OCI-LY7 (cell line): Measurements from ENCODE around the gene CRYZL1. TPM values are rescaled to one million over a fixed set of nuclear protein-coding genes. Genes with fewer than 3 reads are reported as not detected.

Experiments
- BruUV-seq: library from RNA; stranded (reverse); fragments of 400-500 nt; replicated peaks from 2 replicates; lab custom pipeline; 2021; lab: Mats Ljungman, UMichigan
- CTCF ChIA-PET: fragments of 300-600 bp; sonication (Branson Sonifier 250); formaldehyde crosslinking; loops from one replicate; lab custom pipeline; 2022; ENCODE audit warnings: antibody characterized with exemption; ENCODE audit not compliant: unreplicated experiment; lab: Charles Lee
- POLR2A ChIA-PET: fragments of 300-600 bp; sonication (Branson Sonifier 250); formaldehyde crosslinking; loops from one replicate; lab custom pipeline; 2022; ENCODE audit warnings: antibody characterized with exemption; lab: Charles Lee
- DNase-seq: peaks from one replicate; pipeline ENCODE4 v3.0.0-alpha.2; 2015; ENCODE audit warnings: low spot score
- H2AFZ ChIP-seq: fragments of 200-600 bp; sonication (generic), shearing (Covaris generic); 2 replicates; pipeline ENCODE4 v1.6.1; 2014; ENCODE audit warnings: mild to moderate bottlenecking, antibody characterized with exemption, low read length, moderate library complexity
- H3K27ac ChIP-seq: fragments of 200-600 bp; sonication (generic); 2 replicates; pipeline ENCODE4 v1.5.1; 2014; ENCODE audit warnings: mixed run types, low read depth, mild to moderate bottlenecking, moderate library complexity, low read length, inconsistent platforms; ENCODE audit not compliant: poor library complexity, severe bottlenecking
- H3K36me3 ChIP-seq: fragments of 200-600 bp; sonication (generic); 2 replicates; pipeline ENCODE4 v1.6.1; 2014; ENCODE audit warnings: mild to moderate bottlenecking, antibody characterized with exemption, low read length, moderate library complexity, mixed read lengths; ENCODE audit not compliant: insufficient read depth
- H3K4me1 ChIP-seq: fragments of 200-600 bp; sonication (generic); 2 replicates; pipeline ENCODE4 v1.5.1; 2014; ENCODE audit warnings: mild to moderate bottlenecking, low read length; ENCODE audit not compliant: insufficient read depth, poor library complexity, severe bottlenecking
- H3K4me2 ChIP-seq: fragments of 200-600 bp; sonication (generic); 2 replicates; pipeline ENCODE4 v1.6.1; 2014; ENCODE audit warnings: mild to moderate bottlenecking, low read length
- H3K4me3 ChIP-seq: fragments of 200-600 bp; sonication (generic); 2 replicates; pipeline ENCODE4 v1.5.1; 2014; ENCODE audit warnings: mild to moderate bottlenecking, low read depth, low read length; ENCODE audit not compliant: poor library complexity, severe bottlenecking
- H3K79me2 ChIP-seq: fragments of 200-600 bp; sonication (generic); 2 replicates; pipeline ENCODE4 v1.6.1; 2016; ENCODE audit warnings: low read depth, mild to moderate bottlenecking, low read length, moderate library complexity, mixed read lengths; ENCODE audit not compliant: insufficient read depth
- H3K9me2 ChIP-seq: fragments of 200-600 bp; sonication (generic); 2 replicates; pipeline ENCODE4 v1.6.1; 2016; ENCODE audit warnings: mild to moderate bottlenecking, low read length, mixed read lengths; ENCODE audit not compliant: insufficient read depth
- H3K9me3 ChIP-seq: fragments of 200-600 bp; sonication (generic); 2 replicates; pipeline ENCODE4 v1.6.1; 2014; ENCODE audit warnings: mild to moderate bottlenecking, mixed run types, low read length, mixed read lengths
- H4K20me1 ChIP-seq: fragments of 200-600 bp; sonication (generic); 2 replicates; pipeline ENCODE4 v1.6.1; 2014; ENCODE audit warnings: mild to moderate bottlenecking, antibody characterized with exemption, low read length, moderate library complexity, mixed read lengths; ENCODE audit not compliant: insufficient read depth
- EZH2phosphoT487 ChIP-seq: fragments of 200-600 bp; sonication (generic); IDR thresholded peaks from 2 replicates; pipeline ENCODE4 v1.6.1; 2018; ENCODE audit warnings: low read depth, borderline replicate concordance, mild to moderate bottlenecking, mixed run types, antibody characterized with exemption, low read length, moderate library complexity, mixed read lengths
- intact Hi-C: fragments of 100-400 bp; cut with micrococcal nuclease; formaldehyde crosslinking; loops from one replicate; pipeline ENCODE4 v1.10.0; 2022; ENCODE audit not compliant: unreplicated experiment
- total RNA-seq, 2 experiments: library from RNA; depleted of rRNA in 1 of 2; stranded (reverse); fragments of >200 nt in 1 of 2; shearing (Covaris generic) in 1 of 2; gene quantifications; 2 replicates each; pipeline ENCODE4 v1.2.3, GENCODE V29; 2014 to 2022
- TF ChIP-seq, protein P1 (sequence below): fragments of 200-600 bp; sonication (generic); conservative IDR thresholded peaks from 2 replicates; pipeline ENCODE4 v1.5.1; 2014; ENCODE audit warnings: mild to moderate bottlenecking, antibody characterized with exemption, low read length, moderate library complexity, mixed read lengths

CRYZL1 gene
- total RNA-seq, 2 experiments from 2014 or later = 26.4 to 37.9 TPM

DNA sequence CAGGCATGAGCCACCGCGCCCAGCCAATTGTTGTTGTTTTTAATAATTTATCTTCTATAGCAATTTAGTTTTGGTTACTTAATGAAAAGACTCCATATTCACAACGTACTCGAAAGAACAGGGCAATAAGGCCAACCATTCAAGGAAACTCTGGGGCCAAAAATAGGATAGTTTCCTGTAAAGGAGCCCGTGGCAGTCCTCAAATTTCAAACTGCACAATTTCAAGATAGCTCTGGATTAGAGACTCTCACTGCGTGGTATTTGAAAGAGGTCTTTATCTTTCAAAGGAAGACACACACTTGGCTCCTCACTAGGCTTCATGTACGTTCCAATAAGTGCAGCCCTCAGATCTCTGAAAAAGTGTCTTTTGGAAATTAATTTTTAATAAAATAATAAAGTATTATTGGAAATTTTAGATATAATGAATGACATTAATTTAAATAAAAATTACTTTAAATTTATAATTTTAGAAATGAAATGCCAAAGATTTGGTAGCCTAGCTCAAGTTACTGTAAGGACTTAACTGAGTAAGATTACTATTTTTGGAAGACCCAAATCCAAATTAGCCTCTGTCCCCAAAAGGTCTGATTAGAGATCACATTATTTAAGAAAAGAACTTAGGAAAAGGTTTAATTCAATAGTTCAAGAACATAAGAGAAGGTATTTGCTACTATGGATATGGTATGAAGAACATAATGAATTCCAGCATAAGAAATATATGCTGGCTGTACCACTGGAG is 30.4 kb downstream of the CRYZL1 start:
- no peaks in the 10 kb centered on the region for H4K20me1 ChIP-seq
- no peaks in the 10 kb centered on the region for H3K79me2 ChIP-seq
- intact Hi-C loops = no loop called here
- no peaks in the 10 kb centered on the region for H3K9me2 ChIP-seq
- TF ChIP-seq EZH2phosphoT487 = no peak
- TF ChIP-seq, protein P1, sequence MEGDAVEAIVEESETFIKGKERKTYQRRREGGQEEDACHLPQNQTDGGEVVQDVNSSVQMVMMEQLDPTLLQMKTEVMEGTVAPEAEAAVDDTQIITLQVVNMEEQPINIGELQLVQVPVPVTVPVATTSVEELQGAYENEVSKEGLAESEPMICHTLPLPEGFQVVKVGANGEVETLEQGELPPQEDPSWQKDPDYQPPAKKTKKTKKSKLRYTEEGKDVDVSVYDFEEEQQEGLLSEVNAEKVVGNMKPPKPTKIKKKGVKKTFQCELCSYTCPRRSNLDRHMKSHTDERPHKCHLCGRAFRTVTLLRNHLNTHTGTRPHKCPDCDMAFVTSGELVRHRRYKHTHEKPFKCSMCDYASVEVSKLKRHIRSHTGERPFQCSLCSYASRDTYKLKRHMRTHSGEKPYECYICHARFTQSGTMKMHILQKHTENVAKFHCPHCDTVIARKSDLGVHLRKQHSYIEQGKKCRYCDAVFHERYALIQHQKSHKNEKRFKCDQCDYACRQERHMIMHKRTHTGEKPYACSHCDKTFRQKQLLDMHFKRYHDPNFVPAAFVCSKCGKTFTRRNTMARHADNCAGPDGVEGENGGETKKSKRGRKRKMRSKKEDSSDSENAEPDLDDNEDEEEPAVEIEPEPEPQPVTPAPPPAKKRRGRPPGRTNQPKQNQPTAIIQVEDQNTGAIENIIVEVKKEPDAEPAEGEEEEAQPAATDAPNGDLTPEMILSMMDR = no peak
- no peak for DNase-seq
- ChIA-PET CTCF (no interaction called here), POLR2A (interaction anchor here (1.0 kb wide), 1 partner anchor 46 kb away, joined by 3 read pairs; no protein-coding TSS in a partner anchor)
- BruUV-seq = no TSS peak
- H3K27ac ChIP-seq = no peak overlapping the region
- H3K4me1 ChIP-seq = no peaks in the 10 kb centered on the region
- H2AFZ ChIP-seq = no peak overlapping the region
- peaks cover 13% of the 10 kb centered on the region; the same call in 1 of the 2 replicates for H3K36me3 ChIP-seq
- H3K4me2 ChIP-seq = no peak overlapping the region
- H3K9me3 ChIP-seq = no peaks in the 10 kb centered on the region
- no peak overlapping the region for H3K4me3 ChIP-seq

DNA sequence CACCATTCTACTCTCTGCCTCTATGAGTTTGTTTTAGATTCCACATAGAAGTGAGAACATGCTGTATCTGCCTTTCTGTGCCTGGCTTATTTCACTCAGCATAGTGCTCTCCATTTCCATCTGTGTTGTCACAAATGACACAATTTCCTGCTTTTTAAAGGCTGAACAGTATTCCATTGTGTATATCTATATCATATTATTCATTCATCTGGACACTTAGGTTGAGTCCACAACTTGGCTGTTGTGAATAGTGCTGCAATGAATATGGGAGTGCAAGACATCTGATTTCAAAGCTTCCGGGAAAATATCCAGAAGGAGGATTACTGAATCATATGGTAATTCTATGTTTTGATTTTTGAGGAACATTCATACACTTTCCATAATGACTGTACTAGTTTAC is 33.0 kb downstream of the CRYZL1 start:
- no peak overlapping the region for H3K4me2 ChIP-seq
- H3K36me3 ChIP-seq = peaks cover 13% of the 10 kb centered on the region; the same call in 1 of the 2 replicates
- CTCF ChIA-PET = no interaction called here
- no TSS peak for BruUV-seq
- no peak overlapping the region for H2AFZ ChIP-seq
- H3K79me2 ChIP-seq = no peaks in the 10 kb centered on the region
- no peak overlapping the region for H3K4me3 ChIP-seq
- no peaks in the 10 kb centered on the region for H4K20me1 ChIP-seq
- no peaks in the 10 kb centered on the region for H3K9me3 ChIP-seq
- no peak for TF ChIP-seq EZH2phosphoT487
- TF ChIP-seq, protein P1 = no peak
- no peaks in the 10 kb centered on the region for H3K9me2 ChIP-seq
- POLR2A ChIA-PET = interaction anchor here (0.7 to 1.5 kb wide), 3 partner anchors 8 to 324 kb away, joined by 4 to 5 read pairs (median 4); no protein-coding TSS in a partner anchor
- no peak for DNase-seq
- no peak overlapping the region for H3K27ac ChIP-seq
- no peaks in the 10 kb centered on the region for H3K4me1 ChIP-seq
- intact Hi-C loops = loop anchor here (10.0 kb wide), 1 partner anchor 164 kb away; no protein-coding TSS in a partner anchor

DNA sequence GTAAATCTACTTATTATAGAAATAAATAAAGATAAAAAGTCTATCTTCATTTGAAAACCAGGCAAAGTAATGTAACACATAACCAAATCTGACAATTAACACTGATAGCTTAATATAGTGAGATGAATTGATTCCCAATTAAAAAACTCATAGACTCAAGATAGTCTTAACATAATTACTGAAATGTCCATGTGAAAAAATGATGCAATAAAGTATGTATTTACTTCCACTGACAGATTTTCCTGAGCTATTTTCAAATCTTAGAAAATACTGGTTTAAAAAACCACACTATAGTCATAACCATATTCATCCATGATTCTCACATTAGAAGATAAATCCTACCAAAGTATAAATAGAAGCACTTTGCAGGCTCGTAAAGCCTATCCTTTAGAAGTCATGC is 43.5 kb downstream of the CRYZL1 start:
- intact Hi-C loops = no loop called here
- Histone ChIP-seq H3K4me3 (no peak overlapping the region), H3K36me3 (peaks cover 31% of the 10 kb centered on the region), H3K4me1 (no peaks in the 10 kb centered on the region), H3K9me2 (no peaks in the 10 kb centered on the region), H3K4me2 (no peak overlapping the region), H2AFZ (no peak overlapping the region), H3K27ac (no peak overlapping the region), H3K9me3 (no peaks in the 10 kb centered on the region), H4K20me1 (no peaks in the 10 kb centered on the region), H3K79me2 (no peaks in the 10 kb centered on the region)
- no peak for DNase-seq
- CTCF ChIA-PET = no interaction called here
- no TSS peak for BruUV-seq
- POLR2A ChIA-PET = no interaction called here
- no peak for TF ChIP-seq EZH2phosphoT487
- TF ChIP-seq, protein P1 = no peak
